Neural progenitor cell (in vitro differentiated cells): ENCODE results near the gene SLC9C2. TPM values are rescaled to one million over a fixed set of nuclear protein-coding genes. Genes with fewer than 3 reads are reported as not detected.

Source experiments
- DNase-seq: peaks from one replicate; pipeline ENCODE4 v3.0.0-alpha.2; 2016; ENCODE audit warnings: low spot score
- H2AFZ ChIP-seq: fragments of 200-600 bp; sonication (generic); replicated peaks from 2 replicates; pipeline ENCODE4 v1.6.1; 2016; ENCODE audit warnings: antibody characterized with exemption
- H3F3A ChIP-seq: fragments of 200-600 bp; sonication (generic); 2 replicates; pipeline ENCODE4 v1.6.1; 2016; ENCODE audit warnings: antibody characterized with exemption, low read depth
- H3K27ac ChIP-seq: fragments of 200-600 bp; sonication (generic); 2 replicates; pipeline ENCODE4 v1.5.1; 2016; ENCODE audit warnings: mild to moderate bottlenecking
- H3K27me3 ChIP-seq: fragments of 200-600 bp; sonication (generic); 2 replicates; pipeline ENCODE4 v1.6.1; 2016; ENCODE audit warnings: mild to moderate bottlenecking, moderate library complexity
- H3K36me3 ChIP-seq: fragments of 200-600 bp; sonication (generic); 2 replicates; pipeline ENCODE4 v1.5.1; 2016
- H3K4me1 ChIP-seq: fragments of 200-600 bp; sonication (generic); 2 replicates; pipeline ENCODE4 v1.6.1; 2016; ENCODE audit warnings: mixed run types
- H3K4me2 ChIP-seq: fragments of 200-600 bp; sonication (generic); 2 replicates; pipeline ENCODE4 v1.6.1; 2016
- H3K4me3 ChIP-seq: fragments of 200-600 bp; sonication (generic); 2 replicates; pipeline ENCODE4 v1.5.1; 2016
- H3K79me2 ChIP-seq: fragments of 200-600 bp; sonication (generic); 2 replicates; pipeline ENCODE4 v1.6.1; 2016; ENCODE audit warnings: low read depth
- H3K9ac ChIP-seq: fragments of 200-600 bp; sonication (generic); 2 replicates; pipeline ENCODE4 v1.6.1; 2016
- H3K9me3 ChIP-seq: fragments of 200-600 bp; sonication (generic); 2 replicates; pipeline ENCODE4 v1.5.1; 2016; ENCODE audit warnings: low read depth
- H4K20me1 ChIP-seq: fragments of 200-600 bp; sonication (generic); 2 replicates; pipeline ENCODE4 v1.6.1; 2016; ENCODE audit warnings: low read depth
- H3K27ac Mint-ChIP-seq: 3 replicates; pipeline ENCODE4 v1.8.0; 2021; ENCODE audit warnings: mixed read lengths
- H3K27me3 Mint-ChIP-seq: 2 replicates; pipeline ENCODE4 v1.8.0; 2022; ENCODE audit warnings: low read depth, mild to moderate bottlenecking, inconsistent platforms, moderate library complexity, mixed read lengths; ENCODE audit not compliant: insufficient read depth
- H3K36me3 Mint-ChIP-seq: 3 replicates; pipeline ENCODE4 v1.8.0; 2021; ENCODE audit warnings: mixed read lengths
- H3K4me1 Mint-ChIP-seq: 3 replicates; pipeline ENCODE4 v1.8.0; 2021; ENCODE audit warnings: mixed read lengths
- H3K4me3 Mint-ChIP-seq: 3 replicates; pipeline ENCODE4 v1.8.0; 2021; ENCODE audit warnings: mild to moderate bottlenecking, moderate library complexity, mixed read lengths
- H3K9me3 Mint-ChIP-seq: 3 replicates; pipeline ENCODE4 v1.8.0; 2020; ENCODE audit warnings: mixed read lengths
- EZH2 ChIP-seq: fragments of 200-600 bp; sonication (generic); IDR thresholded peaks from 2 replicates; pipeline ENCODE4 v1.6.1; 2017; ENCODE audit warnings: antibody characterized with exemption, mild to moderate bottlenecking, moderate library complexity
- EZH2phosphoT487 ChIP-seq: fragments of 200-600 bp; sonication (generic); IDR thresholded peaks from 2 replicates; pipeline ENCODE4 v1.6.1; 2017; ENCODE audit warnings: antibody characterized with exemption
- total RNA-seq: library from RNA; depleted of rRNA; stranded (reverse); fragments of >200 nt; gene quantifications from 2 replicates; pipeline ENCODE4 v1.2.3, GENCODE V29; 2015; ENCODE audit warnings: low replicate concordance
- TF ChIP-seq, protein P1 (sequence below): fragments of 200-600 bp; sonication (generic); IDR thresholded peaks from 2 replicates; pipeline ENCODE4 v1.5.1; 2017; ENCODE audit warnings: antibody characterized with exemption, mild to moderate bottlenecking

SLC9C2 gene
- total RNA-seq, 1 donor from 2014 or later: not detected

DNA sequence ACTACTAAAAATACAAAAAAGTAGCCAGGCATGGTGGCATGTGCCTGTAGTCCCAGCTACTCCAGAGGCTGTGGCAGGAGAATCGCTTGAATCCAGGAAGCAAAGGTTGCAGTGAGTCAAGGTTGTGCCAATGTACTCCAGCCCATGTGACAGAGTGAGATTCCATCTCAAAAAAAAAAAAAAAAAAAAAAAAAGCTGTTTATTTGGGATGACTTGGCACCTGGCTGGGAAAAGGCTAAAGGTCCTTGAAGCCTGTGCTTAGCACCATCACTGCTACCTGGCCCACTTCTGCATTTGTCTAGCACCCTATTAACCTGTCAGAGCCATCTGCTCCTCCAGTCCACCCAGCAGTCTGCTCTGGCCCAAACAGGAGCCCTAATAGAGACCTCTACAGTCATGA lies 100.8 kb downstream of the SLC9C2 start:
- Histone ChIP-seq H3K27ac (no peak overlapping the region), H3K4me2 (no peak overlapping the region), H3K36me3 (no peaks in the 10 kb centered on the region), H2AFZ (no peak overlapping the region), H3K4me1 (peaks cover 2% of the 10 kb centered on the region), H4K20me1 (no peaks in the 10 kb centered on the region), H3K9me3 (peaks cover 8% of the 10 kb centered on the region), H3K79me2 (no peaks in the 10 kb centered on the region), H3K27me3 (no peaks in the 10 kb centered on the region), H3K9ac (no peak overlapping the region), H3K4me3 (no peak overlapping the region), H3F3A (no peaks in the 10 kb centered on the region)
- DNase-seq: no peak
- H3K9me3 Mint-ChIP-seq: peaks cover 5% of the 10 kb centered on the region
- no peak overlapping the region for H3K4me3 Mint-ChIP-seq
- H3K36me3 Mint-ChIP-seq: peaks cover 6% of the 10 kb centered on the region
- H3K27me3 Mint-ChIP-seq: peaks cover 2% of the 10 kb centered on the region
- H3K4me1 Mint-ChIP-seq: peaks cover 17% of the 10 kb centered on the region
- H3K27ac Mint-ChIP-seq: no peak overlapping the region
- TF ChIP-seq EZH2 (no peak), EZH2phosphoT487 (no peak)
- TF ChIP-seq, protein P1, sequence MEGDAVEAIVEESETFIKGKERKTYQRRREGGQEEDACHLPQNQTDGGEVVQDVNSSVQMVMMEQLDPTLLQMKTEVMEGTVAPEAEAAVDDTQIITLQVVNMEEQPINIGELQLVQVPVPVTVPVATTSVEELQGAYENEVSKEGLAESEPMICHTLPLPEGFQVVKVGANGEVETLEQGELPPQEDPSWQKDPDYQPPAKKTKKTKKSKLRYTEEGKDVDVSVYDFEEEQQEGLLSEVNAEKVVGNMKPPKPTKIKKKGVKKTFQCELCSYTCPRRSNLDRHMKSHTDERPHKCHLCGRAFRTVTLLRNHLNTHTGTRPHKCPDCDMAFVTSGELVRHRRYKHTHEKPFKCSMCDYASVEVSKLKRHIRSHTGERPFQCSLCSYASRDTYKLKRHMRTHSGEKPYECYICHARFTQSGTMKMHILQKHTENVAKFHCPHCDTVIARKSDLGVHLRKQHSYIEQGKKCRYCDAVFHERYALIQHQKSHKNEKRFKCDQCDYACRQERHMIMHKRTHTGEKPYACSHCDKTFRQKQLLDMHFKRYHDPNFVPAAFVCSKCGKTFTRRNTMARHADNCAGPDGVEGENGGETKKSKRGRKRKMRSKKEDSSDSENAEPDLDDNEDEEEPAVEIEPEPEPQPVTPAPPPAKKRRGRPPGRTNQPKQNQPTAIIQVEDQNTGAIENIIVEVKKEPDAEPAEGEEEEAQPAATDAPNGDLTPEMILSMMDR: no peak

DNA sequence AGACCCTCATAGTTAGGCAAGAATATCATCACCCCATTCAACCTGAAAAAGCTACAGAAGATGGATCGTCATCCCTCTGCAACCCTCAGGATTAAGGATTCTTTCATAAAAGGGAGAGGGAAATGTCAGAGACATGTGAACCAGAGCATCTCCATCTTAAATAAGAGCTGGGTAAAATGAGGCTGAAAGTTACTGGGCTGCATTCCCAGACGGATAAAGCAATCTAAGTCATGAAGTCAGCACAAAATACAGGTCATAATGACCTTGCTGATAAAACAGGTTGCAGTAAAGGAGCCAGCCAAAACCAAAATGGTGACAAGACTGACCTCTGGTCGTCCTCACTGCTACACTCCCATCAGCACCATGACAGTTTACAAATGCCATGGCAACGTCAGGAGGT lies 103.1 kb downstream of the SLC9C2 start:
- TF ChIP-seq, protein P1: no peak
- TF ChIP-seq EZH2 (no peak), EZH2phosphoT487 (no peak)
- no peaks in the 10 kb centered on the region for H3K4me1 ChIP-seq

DNA sequence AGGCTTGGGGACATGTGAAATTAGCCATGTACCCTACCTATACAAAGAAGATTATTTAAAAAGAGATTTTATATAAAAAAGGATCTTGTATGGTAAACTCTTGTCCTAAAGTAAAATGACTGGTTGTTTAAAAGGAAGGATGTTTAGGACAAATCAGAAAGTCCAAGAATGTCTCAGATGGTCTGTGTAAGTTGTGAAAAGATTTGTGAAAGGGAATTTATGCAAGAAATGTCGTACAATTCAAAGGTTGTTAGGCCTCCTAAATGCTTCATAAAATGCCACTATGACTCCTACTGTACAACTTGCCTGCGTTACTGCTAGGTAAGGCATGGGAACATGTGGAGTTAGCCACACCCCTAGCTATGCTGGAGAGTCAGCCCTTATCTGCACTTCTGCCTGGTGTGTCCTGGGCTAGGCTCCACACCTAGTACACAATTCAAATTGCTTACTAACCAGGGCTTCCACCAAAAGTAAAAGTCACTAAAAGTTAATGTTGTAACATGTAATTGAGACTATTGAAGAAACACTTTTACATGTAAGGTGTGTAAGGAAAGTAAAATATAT lies 106.0 kb downstream of the SLC9C2 start:
- H3K36me3 Mint-ChIP-seq: peaks cover 6% of the 10 kb centered on the region

More for the DNA sequence above, 103.1 kb downstream of the SLC9C2 start:
- Mint-ChIP-seq H3K4me3 (no peak overlapping the region), H3K4me1 (peaks cover 3% of the 10 kb centered on the region), H3K9me3 (peaks cover 9% of the 10 kb centered on the region), H3K27ac (no peak overlapping the region), H3K27me3 (peaks cover 2% of the 10 kb centered on the region), H3K36me3 (peaks cover 6% of the 10 kb centered on the region)
- Histone ChIP-seq H3K36me3 (no peaks in the 10 kb centered on the region), H3K9ac (no peak overlapping the region), H3K9me3 (peaks cover 8% of the 10 kb centered on the region), H3K4me3 (no peak overlapping the region), H3F3A (no peaks in the 10 kb centered on the region), H3K79me2 (no peaks in the 10 kb centered on the region), H3K27ac (no peak overlapping the region), H3K4me2 (no peak overlapping the region), H4K20me1 (no peaks in the 10 kb centered on the region), H3K27me3 (no peaks in the 10 kb centered on the region), H2AFZ (no peak overlapping the region)
- no peak for DNase-seq

More for the DNA sequence above, 106.0 kb downstream of the SLC9C2 start:
- no peaks in the 10 kb centered on the region for H4K20me1 ChIP-seq
- no peak overlapping the region for H3K27ac Mint-ChIP-seq
- H3K4me1 ChIP-seq: no peaks in the 10 kb centered on the region
- no peak overlapping the region for H3K27ac ChIP-seq
- peaks cover 13% of the 10 kb centered on the region for H3K9me3 Mint-ChIP-seq
- peaks cover 8% of the 10 kb centered on the region for H3K9me3 ChIP-seq
- H2AFZ ChIP-seq: no peak overlapping the region
- no peak for DNase-seq
- H3K4me3 ChIP-seq: no peak overlapping the region
- H3K4me3 Mint-ChIP-seq: no peak overlapping the region
- H3K4me1 Mint-ChIP-seq: no peaks in the 10 kb centered on the region
- no peaks in the 10 kb centered on the region for H3F3A ChIP-seq
- peaks cover 2% of the 10 kb centered on the region for H3K27me3 Mint-ChIP-seq
- no peak overlapping the region for H3K4me2 ChIP-seq
- TF ChIP-seq EZH2phosphoT487 (no peak), EZH2 (no peak)
- TF ChIP-seq, protein P1: no peak
- H3K9ac ChIP-seq: no peak overlapping the region
- H3K36me3 ChIP-seq: no peaks in the 10 kb centered on the region
- H3K27me3 ChIP-seq: no peaks in the 10 kb centered on the region
- no peaks in the 10 kb centered on the region for H3K79me2 ChIP-seq
